ENCODE measurements around the gene HDAC4. TPM values are rescaled to one million over a fixed set of nuclear protein-coding genes. Genes with fewer than 3 reads are reported as not detected.

The HDAC4 gene
- total and polyA plus RNA-seq, 10 of the 15 experiments (the other 5 are each of a cell fraction or from before 2014, with no cell fraction given), result 0.22 to 15.7 (median 4.8) TPM

- intact Hi-C loops (cut with micrococcal nuclease; ENCODE audit: unreplicated experiment) (no loop called here), in situ Hi-C loops (cut with MboI) (no loop called here)
- no peaks in the 10 kb centered on the region for H3K79me2 ChIP-seq (ENCODE audit: control insufficient read depth, insufficient read depth, low read length)
- no peak overlapping the region for H3K9ac ChIP-seq (ENCODE audit: control insufficient read depth, insufficient read depth, low read length)
- ChIA-PET CTCF (no interaction called here), RAD21 (ENCODE audit: unreplicated experiment) (no interaction called here), SMC1A (ENCODE audit: uncharacterized antibody, unreplicated experiment) (no interaction called here), POLR2A (no interaction called here)
- no peaks in the 10 kb centered on the region for H3K27me3 ChIP-seq (replicated peaks in 1 of 2; ENCODE audit: control insufficient read depth in 2 of 2, insufficient read depth in 2 of 2, low read length in 1 of 2)
- no peaks in the 10 kb centered on the region for H3K4me1 ChIP-seq (ENCODE audit: control insufficient read depth, insufficient read depth, low read length)
- no peak for TF ChIP-seq NBN (IDR thresholded peaks at IDR 0.05)
- no peak for TF ChIP-seq SMAD1 (IDR thresholded peaks at IDR 0.05; ENCODE audit: low read depth, partially characterized antibody)
- no peak for TF ChIP-seq ZNF592 (IDR thresholded peaks at IDR 0.05)
- 73% methylated on average over 3 of the region's 3 CpGs for WGBS (ENCODE audit: insufficient coverage, insufficient replicate concordance, low lambda C conversion rate, missing lambda C conversion rate)
- no TSS peak for BruUV-seq (replicated peaks)
- H3K27ac ChIP-seq (ENCODE audit: control insufficient read depth, insufficient read depth), result no peak overlapping the region
- no peak overlapping the region for H3K4me2 ChIP-seq (ENCODE audit: control insufficient read depth, insufficient read depth)
- ATAC-seq, result no peak
- no peak overlapping the region for H3K4me3 ChIP-seq
- H4K20me1 ChIP-seq (ENCODE audit: control insufficient read depth, insufficient read depth), result no peaks in the 10 kb centered on the region
- DNase-seq (ENCODE audit: low read depth, low spot score), result no peak
- no peaks in the 10 kb centered on the region; the same call in 2 of the 3 replicates for H3K9me3 ChIP-seq (replicated peaks; ENCODE audit: control insufficient read depth, insufficient read depth, low read length)
- FAIRE-seq, result no peak
- no peaks in the 10 kb centered on the region for H3K36me3 ChIP-seq (ENCODE audit: control insufficient read depth in 2 of 2, insufficient read depth in 2 of 2, low read length in 1 of 2)
- no peak overlapping the region for H2AFZ ChIP-seq (ENCODE audit: control insufficient read depth, low read depth, low read length)
These were observed 45.1 kb downstream of the HDAC4 start for GRCh38 chr2:239355724-239356123.

- Histone ChIP-seq H3K9ac (ENCODE audit: control insufficient read depth, insufficient read depth, low read length) (no peak overlapping the region), H3K4me3 (no peak overlapping the region), H3K9me3 (replicated peaks; ENCODE audit: control insufficient read depth, insufficient read depth, low read length) (no peaks in the 10 kb centered on the region; the same call in 2 of the 3 replicates), H3K27me3 (replicated peaks in 1 of 2; ENCODE audit: control insufficient read depth in 2 of 2, insufficient read depth in 2 of 2, low read length in 1 of 2) (no peaks in the 10 kb centered on the region), H3K27ac (ENCODE audit: control insufficient read depth, insufficient read depth) (no peak overlapping the region), H4K20me1 (ENCODE audit: control insufficient read depth, insufficient read depth) (no peaks in the 10 kb centered on the region), H3K36me3 (ENCODE audit: control insufficient read depth in 2 of 2, insufficient read depth in 2 of 2, low read length in 1 of 2) (no peaks in the 10 kb centered on the region), H3K79me2 (ENCODE audit: control insufficient read depth, insufficient read depth, low read length) (no peaks in the 10 kb centered on the region), H3K4me1 (ENCODE audit: control insufficient read depth, insufficient read depth, low read length) (no peaks in the 10 kb centered on the region), H3K4me2 (ENCODE audit: control insufficient read depth, insufficient read depth) (no peak overlapping the region), H2AFZ (ENCODE audit: control insufficient read depth, low read depth, low read length) (no peak overlapping the region)
- FAIRE-seq (no peak), DNase-seq (ENCODE audit: low read depth, low spot score) (no peak), ATAC-seq (no peak)
- ChIA-PET RAD21 (ENCODE audit: unreplicated experiment) (no interaction called here), CTCF (no interaction called here), SMC1A (ENCODE audit: uncharacterized antibody, unreplicated experiment) (no interaction called here), POLR2A (no interaction called here)
- in situ Hi-C loops (cut with MboI), result no loop called here
- 32% methylated on average over 2 of the region's 2 CpGs for WGBS (ENCODE audit: insufficient coverage, insufficient replicate concordance, low lambda C conversion rate, missing lambda C conversion rate)
- no TSS peak for BruUV-seq (replicated peaks)
- intact Hi-C loops (cut with micrococcal nuclease; ENCODE audit: unreplicated experiment), result no loop called here
- TF ChIP-seq NFYA (IDR thresholded peaks at IDR 0.05; ENCODE audit: borderline replicate concordance, low read depth, low read length) (no peak), PBX3 (IDR thresholded peaks at IDR 0.05; ENCODE audit: insufficient replicate concordance, low read depth, low read length) (no peak), MEF2A (IDR thresholded peaks at IDR 0.05; ENCODE audit: insufficient read depth, low read depth, low read length) (no peak), NFYB (IDR thresholded peaks at IDR 0.05; ENCODE audit: insufficient read depth, low read depth, low read length) (no peak), E2F4 (IDR thresholded peaks at IDR 0.05; ENCODE audit: low read depth, low read length) (no peak), CHD1 (IDR thresholded peaks at IDR 0.05; ENCODE audit: low read depth, low read length) (no peak), POLR2AphosphoS5 (IDR thresholded peaks at IDR 0.05; ENCODE audit: low read length) (no peak), RUNX3 (IDR thresholded peaks at IDR 0.05; ENCODE audit: low read length) (no peak), CHD4 (IDR thresholded peaks at IDR 0.05) (no peak)
These were observed 45.7 kb downstream of the HDAC4 start for GRCh38 chr2:239355139-239355538.

Data from GM12878 (cell line).